Dendritic cell treated with granulocyte-macrophage colony-stimulating factor and Interleukin-4, amounts not matched to agents 40 ng/mL and 50 ng/mL, for 4 days (primary cell): ENCODE measurements around the gene ECPAS.
"Not testable (repeated sequence)": the region's sequence is repeated elsewhere in the genome, so short reads cannot be mapped to it uniquely, and the experiment has no call there.

Source experiments
- H3K27ac Mint-ChIP-seq: one replicate; pipeline ENCODE4 v1.8.0; 2022; ENCODE audit warnings: mild to moderate bottlenecking, mixed read lengths
- H3K27me3 Mint-ChIP-seq: one replicate; pipeline ENCODE4 v1.8.0; 2022; ENCODE audit warnings: mild to moderate bottlenecking, mixed read lengths
- H3K36me3 Mint-ChIP-seq: one replicate; pipeline ENCODE4 v1.8.0; 2022; ENCODE audit warnings: low read depth, mixed read lengths
- H3K4me1 Mint-ChIP-seq: one replicate; pipeline ENCODE4 v1.8.0; 2022; ENCODE audit warnings: low read depth, mixed read lengths
- H3K4me3 Mint-ChIP-seq: one replicate; pipeline ENCODE4 v1.8.0; 2022; ENCODE audit warnings: mild to moderate bottlenecking, moderate library complexity, mixed read lengths
- H3K9me3 Mint-ChIP-seq: one replicate; pipeline ENCODE4 v1.8.0; 2022; ENCODE audit warnings: mixed read lengths
- intact Hi-C: fragments of 100-400 bp; cut with micrococcal nuclease; formaldehyde crosslinking; loops from one replicate; pipeline ENCODE4 v1.15.0; 2022

Gene ECPAS

GRCh38 chr9:111454751-111455150, 29.4 kb downstream of the ECPAS start:
- intact Hi-C loops: no loop called here
- no peak overlapping the region for H3K27ac Mint-ChIP-seq
- no peaks in the 10 kb centered on the region for H3K9me3 Mint-ChIP-seq
- H3K4me1 Mint-ChIP-seq: peaks cover 29% of the 10 kb centered on the region
- H3K4me3 Mint-ChIP-seq: no peak overlapping the region
- no peaks in the 10 kb centered on the region for H3K27me3 Mint-ChIP-seq
- peaks cover 16% of the 10 kb centered on the region for H3K36me3 Mint-ChIP-seq

GRCh38 chr9:111451570-111451969, 32.6 kb downstream of the ECPAS start:
- Mint-ChIP-seq H3K36me3 (peaks cover 27% of the 10 kb centered on the region), H3K4me1 (peaks cover 18% of the 10 kb centered on the region), H3K27ac (no peak overlapping the region), H3K4me3 (no peak overlapping the region), H3K27me3 (no peaks in the 10 kb centered on the region), H3K9me3 (no peaks in the 10 kb centered on the region)
- intact Hi-C loops: no loop called here

DNA sequence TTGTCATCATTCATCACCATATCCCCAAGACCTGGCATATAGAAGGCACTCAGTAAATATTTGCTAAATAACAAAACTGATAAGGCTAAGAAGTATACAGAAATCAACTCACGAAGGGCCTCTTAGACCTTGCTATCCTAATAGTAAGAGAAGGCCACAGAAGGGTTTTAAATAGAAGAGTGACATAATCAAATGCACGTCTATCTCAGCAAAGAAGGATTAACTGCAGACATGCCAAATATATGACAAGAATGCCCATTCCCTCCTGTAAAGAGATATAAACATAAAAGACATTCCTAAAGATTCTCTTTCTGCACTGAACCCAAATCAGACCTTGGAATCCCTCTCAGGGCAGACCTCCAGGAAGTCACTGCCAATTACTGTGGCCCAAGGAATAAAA, 34.1 kb downstream of the ECPAS start:
- peaks cover 14% of the 10 kb centered on the region for H3K4me1 Mint-ChIP-seq

DNA sequence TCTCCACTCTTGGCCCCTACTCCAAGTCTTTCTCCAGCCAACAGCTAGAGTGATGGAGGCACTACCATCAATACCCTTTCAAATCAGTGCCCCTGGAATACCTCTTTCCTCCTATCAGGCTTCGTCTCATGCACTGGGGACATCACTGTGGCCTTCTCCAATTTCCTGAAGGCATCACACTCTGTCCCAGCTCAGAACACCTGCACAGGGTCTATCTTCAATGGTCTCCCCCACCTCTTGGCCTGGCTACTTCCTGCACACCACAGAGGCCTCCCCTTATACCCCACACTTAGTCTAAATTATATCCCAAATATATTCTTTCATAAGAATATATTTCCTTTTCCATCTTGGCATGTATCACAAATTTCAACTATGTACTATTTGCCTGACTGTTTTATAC, 34.5 kb downstream of the ECPAS start:
- Mint-ChIP-seq H3K4me1 (peaks cover 14% of the 10 kb centered on the region), H3K27me3 (no peaks in the 10 kb centered on the region), H3K9me3 (no peaks in the 10 kb centered on the region), H3K4me3 (no peak overlapping the region), H3K36me3 (peaks cover 42% of the 10 kb centered on the region), H3K27ac (no peak overlapping the region)
- intact Hi-C loops: no loop called here

More for the DNA sequence above, 34.1 kb downstream of the ECPAS start:
- intact Hi-C loops: no loop called here
- no peak overlapping the region for H3K27ac Mint-ChIP-seq
- peaks cover 38% of the 10 kb centered on the region for H3K36me3 Mint-ChIP-seq
- no peak overlapping the region for H3K4me3 Mint-ChIP-seq
- no peaks in the 10 kb centered on the region for H3K9me3 Mint-ChIP-seq
- no peaks in the 10 kb centered on the region for H3K27me3 Mint-ChIP-seq

DNA sequence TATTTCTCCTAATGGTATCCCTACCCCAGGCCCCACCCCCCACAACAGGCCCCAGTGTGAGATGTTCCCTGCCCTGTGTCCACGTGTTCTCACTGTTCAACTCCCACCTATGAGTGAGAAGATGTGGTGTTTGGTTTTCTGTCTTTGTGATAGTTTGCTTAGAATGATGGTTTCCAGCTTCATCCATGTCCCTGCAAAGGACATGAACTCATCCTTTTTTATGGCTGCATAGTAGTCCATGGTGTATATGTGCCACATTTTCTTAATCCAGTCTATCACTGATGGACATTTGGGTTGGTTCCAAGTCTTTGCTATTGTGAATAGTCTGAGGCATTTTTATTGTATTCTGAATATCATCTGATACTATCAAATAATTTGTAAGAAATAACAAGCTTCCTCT, 38.4 kb downstream of the ECPAS start:
- H3K9me3 Mint-ChIP-seq, intact Hi-C loops, H3K4me3 Mint-ChIP-seq, H3K27ac Mint-ChIP-seq, H3K27me3 Mint-ChIP-seq, H3K4me1 Mint-ChIP-seq: not testable (repeated sequence)
- peaks cover 61% of the 10 kb centered on the region for H3K36me3 Mint-ChIP-seq

- Mint-ChIP-seq H3K36me3 (peaks cover 71% of the 10 kb centered on the region), H3K27me3 (no peaks in the 10 kb centered on the region), H3K4me3 (no peak overlapping the region), H3K4me1 (peaks cover 11% of the 10 kb centered on the region), H3K27ac (no peak overlapping the region), H3K9me3 (no peaks in the 10 kb centered on the region)
- intact Hi-C loops: no loop called here
Observed at GRCh38 chr9:111443454-111443853, 40.7 kb downstream of the ECPAS start.

GRCh38 chr9:111442360-111443027, 41.7 kb downstream of the ECPAS start:
- intact Hi-C loops: no loop called here
- H3K27ac Mint-ChIP-seq: no peak overlapping the region

GRCh38 chr9:111440226-111440625, 44.0 kb downstream of the ECPAS start:
- intact Hi-C loops: no loop called here
- Mint-ChIP-seq H3K27ac (peak overlapping the region; percentile 3), H3K36me3 (peaks cover 74% of the 10 kb centered on the region), H3K27me3 (no peaks in the 10 kb centered on the region), H3K4me1 (peaks cover 11% of the 10 kb centered on the region), H3K9me3 (no peaks in the 10 kb centered on the region), H3K4me3 (no peak overlapping the region)

More at GRCh38 chr9:111442360-111443027, 41.7 kb downstream of the ECPAS start:
- Mint-ChIP-seq H3K4me1 (peaks cover 11% of the 10 kb centered on the region), H3K27me3 (no peaks in the 10 kb centered on the region), H3K9me3 (no peaks in the 10 kb centered on the region), H3K4me3 (no peak overlapping the region), H3K36me3 (peaks cover 76% of the 10 kb centered on the region)

GRCh38 chr9:111438541-111439235, 45.5 kb downstream of the ECPAS start:
- Mint-ChIP-seq H3K27me3 (no peaks in the 10 kb centered on the region), H3K27ac (no peak overlapping the region), H3K36me3 (peaks cover 65% of the 10 kb centered on the region), H3K4me1 (peaks cover 11% of the 10 kb centered on the region), H3K4me3 (no peak overlapping the region), H3K9me3 (no peaks in the 10 kb centered on the region)
- intact Hi-C loops: no loop called here

GRCh38 chr9:111436571-111436970, 47.6 kb downstream of the ECPAS start:
- intact Hi-C loops: no loop called here
- Mint-ChIP-seq H3K27ac (no peak overlapping the region), H3K9me3 (no peaks in the 10 kb centered on the region), H3K27me3 (no peaks in the 10 kb centered on the region), H3K4me1 (peaks cover 7% of the 10 kb centered on the region), H3K4me3 (no peak overlapping the region), H3K36me3 (peaks cover 72% of the 10 kb centered on the region)

- H3K36me3 Mint-ChIP-seq: peaks cover 64% of the 10 kb centered on the region
- H3K4me1 Mint-ChIP-seq: no peaks in the 10 kb centered on the region
- no peaks in the 10 kb centered on the region for H3K9me3 Mint-ChIP-seq
- intact Hi-C loops: no loop called here
- H3K27ac Mint-ChIP-seq: no peak overlapping the region
- H3K4me3 Mint-ChIP-seq: no peak overlapping the region
- no peaks in the 10 kb centered on the region for H3K27me3 Mint-ChIP-seq
Observed at GRCh38 chr9:111433082-111433481, 51.1 kb downstream of the ECPAS start.

DNA sequence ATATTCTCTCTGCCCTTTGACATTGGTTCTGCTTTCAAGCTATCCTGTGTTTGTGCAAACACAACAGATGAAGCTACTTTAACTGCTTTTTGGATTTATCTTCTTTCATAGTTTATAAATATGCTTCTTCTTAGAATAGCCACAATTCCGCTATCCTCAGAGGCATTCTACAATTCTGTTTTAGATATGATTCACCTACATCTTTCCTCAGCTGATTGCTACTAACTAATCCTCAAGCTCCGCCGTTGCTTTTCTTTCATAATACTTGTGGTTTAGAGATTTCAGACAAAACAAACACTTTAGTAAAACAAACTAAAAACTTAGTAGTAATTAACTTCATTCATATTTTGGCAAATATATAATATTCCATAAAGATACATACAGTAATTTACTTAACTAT, 52.5 kb downstream of the ECPAS start:
- intact Hi-C loops: no loop called here
- Mint-ChIP-seq H3K4me1 (peaks cover 6% of the 10 kb centered on the region), H3K9me3 (no peaks in the 10 kb centered on the region), H3K27me3 (no peaks in the 10 kb centered on the region), H3K36me3 (peaks cover 68% of the 10 kb centered on the region), H3K4me3 (no peak overlapping the region), H3K27ac (no peak overlapping the region)

GRCh38 chr9:111429175-111429574, 55.0 kb downstream of the ECPAS start:
- Mint-ChIP-seq H3K36me3 (peaks cover 77% of the 10 kb centered on the region), H3K4me3 (no peak overlapping the region), H3K9me3 (no peaks in the 10 kb centered on the region), H3K27me3 (no peaks in the 10 kb centered on the region), H3K4me1 (peaks cover 11% of the 10 kb centered on the region), H3K27ac (peak overlapping the region; percentile 19)
- intact Hi-C loops: no loop called here

GRCh38 chr9:111427186-111427585, 57.0 kb downstream of the ECPAS start:
- intact Hi-C loops: no loop called here
- H3K4me1 Mint-ChIP-seq: peaks cover 26% of the 10 kb centered on the region
- H3K4me3 Mint-ChIP-seq: no peak overlapping the region

DNA sequence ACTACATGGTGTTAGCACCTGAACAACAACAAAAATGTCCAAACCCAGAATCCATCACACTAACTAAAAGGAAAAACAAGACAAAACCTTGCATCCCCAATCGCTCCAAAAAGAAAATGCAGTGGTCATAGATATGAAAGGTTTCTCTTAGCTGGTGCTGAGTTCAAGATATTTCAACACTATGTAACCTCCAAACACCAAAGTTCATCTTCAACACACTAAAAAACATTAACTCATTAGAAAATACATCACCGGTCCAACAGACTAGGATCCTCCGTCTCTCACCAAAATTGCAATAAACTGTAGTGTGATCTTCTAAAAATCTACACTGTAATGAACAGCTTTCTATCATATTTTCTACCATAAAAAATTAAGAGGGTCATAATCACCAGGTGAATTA, 60.8 kb downstream of the ECPAS start:
- peaks cover 80% of the 10 kb centered on the region for H3K36me3 Mint-ChIP-seq
- peak overlapping the region; percentile 77 for H3K27ac Mint-ChIP-seq
- no peaks in the 10 kb centered on the region for H3K27me3 Mint-ChIP-seq
- intact Hi-C loops: no loop called here
- no peaks in the 10 kb centered on the region for H3K9me3 Mint-ChIP-seq
- H3K4me3 Mint-ChIP-seq: no peak overlapping the region
- peaks cover 34% of the 10 kb centered on the region for H3K4me1 Mint-ChIP-seq

More at GRCh38 chr9:111427186-111427585, 57.0 kb downstream of the ECPAS start:
- Mint-ChIP-seq H3K9me3 (no peaks in the 10 kb centered on the region), H3K27ac (no peak overlapping the region), H3K36me3 (peaks cover 79% of the 10 kb centered on the region), H3K27me3 (no peaks in the 10 kb centered on the region)
